Frontal cortex (tissue), 4 donors: ENCODE results near the gene EIF2AK2. TPM values are rescaled to one million over a fixed set of nuclear protein-coding genes. Genes with fewer than 3 reads are reported as not detected.
A peak's percentile ranks its signal among the peaks of the same experiment; 100 is the strongest.
"Not testable (repeated sequence)": the region's sequence is repeated elsewhere in the genome, so short reads cannot be mapped to it uniquely, and the experiment has no call there.

Experiments
- DNase-seq, 2 donors: peaks; one replicate each; pipeline ENCODE4 v3.0.0; 2012; ENCODE audit warnings: low spot score in 2 of 2
- FAIRE-seq: peaks from 2 replicates; lab custom pipeline; 2012; peaks lifted over from hg19 to GRCh38; lab: Jason Lieb, UNC
- total RNA-seq: library from RNA; depleted of rRNA; stranded (reverse); fragments of >200 nt; gene quantifications from one replicate; pipeline ENCODE4 v1.2.3, GENCODE V29; 2014
- donor health status: control.
- donor health status: control.
- donor health status: control.

EIF2AK2 gene
- 50.1 TPM for total RNA-seq

GRCh38 chr2:37156857-37157714, at the start of gene EIF2AK2:
Gene EIF2AK2 (minus strand): TSS chr2:37156980. CDS start chr2:37147806, 9,174 bp downstream.
- no peak for FAIRE-seq
- DNase-seq: peak; percentile 87 to 90

GRCh38 chr2:37205689-37206341, 49.0 kb upstream of the EIF2AK2 start:
- no peak for DNase-seq
- FAIRE-seq: no peak

- not testable (repeated sequence) for DNase-seq, FAIRE-seq
These were observed 48.4 kb upstream of the EIF2AK2 start for GRCh38 chr2:37205071-37205661.

GRCh38 chr2:37203708-37204107, 46.9 kb upstream of the EIF2AK2 start:
- DNase-seq (no peak), FAIRE-seq (no peak)

GRCh38 chr2:37201766-37202165, 45.0 kb upstream of the EIF2AK2 start:
- DNase-seq (no peak), FAIRE-seq (no peak)

GRCh38 chr2:37201208-37201607, 44.4 kb upstream of the EIF2AK2 start:
- DNase-seq (no peak), FAIRE-seq (no peak)

GRCh38 chr2:37198681-37199065, 41.9 kb upstream of the EIF2AK2 start:
- FAIRE-seq: no peak
- DNase-seq: no peak

- FAIRE-seq (no peak), DNase-seq (peak; percentile 82 to 85)
These were observed 39.8 kb upstream of the EIF2AK2 start, which contains the start of gene CEBPZOS for GRCh38 chr2:37196320-37197195. Gene CEBPZOS (plus strand): TSS chr2:37196496. CDS start chr2:37199705, 3,209 bp downstream.

- FAIRE-seq: not testable (repeated sequence)
These were observed 39.1 kb upstream of the EIF2AK2 start for GRCh38 chr2:37195862-37196319.

GRCh38 chr2:37192551-37192950, 35.8 kb upstream of the EIF2AK2 start:
- FAIRE-seq (no peak), DNase-seq (no peak)

More at GRCh38 chr2:37195862-37196319, 39.1 kb upstream of the EIF2AK2 start:
- DNase-seq: not testable (repeated sequence)

GRCh38 chr2:37191747-37192146, 35.0 kb upstream of the EIF2AK2 start:
- DNase-seq (no peak), FAIRE-seq (no peak)

- FAIRE-seq (no peak), DNase-seq (no peak)
These were observed 34.5 kb upstream of the EIF2AK2 start for GRCh38 chr2:37191253-37191652.

- FAIRE-seq (no peak), DNase-seq (no peak)
These were observed 33.5 kb upstream of the EIF2AK2 start for GRCh38 chr2:37190290-37190689.

GRCh38 chr2:37189452-37190153, 32.8 kb upstream of the EIF2AK2 start:
- DNase-seq: no peak
- no peak for FAIRE-seq

GRCh38 chr2:37188570-37188969, 31.8 kb upstream of the EIF2AK2 start, which contains the start of gene SULT6B1:
Gene SULT6B1 (minus strand): TSS chr2:37188670. CDS start chr2:37188640, 30 bp downstream.
- FAIRE-seq: no peak
- no peak for DNase-seq

- FAIRE-seq (no peak), DNase-seq (no peak)
These were observed 25.2 kb upstream of the EIF2AK2 start for GRCh38 chr2:37181726-37182684.

- FAIRE-seq (no peak), DNase-seq (no peak)
These were observed 23.9 kb upstream of the EIF2AK2 start for GRCh38 chr2:37180640-37181039.
